IMR-90 (cell line): ENCODE data around the gene DEPDC5. TPM values are rescaled to one million over a fixed set of nuclear protein-coding genes. Genes with fewer than 3 reads are reported as not detected.

ENCODE experiments used
- ATAC-seq: fragments of 200-7000 bp; cut with Tn5 transposase; 2 replicates; pipeline ENCODE4 v1.9.1; 2020; ENCODE audit warnings: low read depth, mild to moderate bottlenecking, moderate library complexity
- BruUV-seq: library from RNA; stranded (reverse); fragments of 400-500 nt; replicated peaks from 2 replicates; lab custom pipeline; 2021; lab: Mats Ljungman, UMichigan
- CTCF ChIA-PET: fragments of 300-600 bp; formaldehyde crosslinking; extraction: SDS; loops from one replicate; lab custom pipeline; 2021; ENCODE audit warnings: antibody characterized with exemption; lab: Yijun Ruan, JAX
- POLR2A ChIA-PET: fragments of 300-600 bp; sonication (Branson Sonifier 250); formaldehyde crosslinking; loops from one replicate; lab custom pipeline; 2022; ENCODE audit warnings: antibody characterized with exemption; ENCODE audit not compliant: unreplicated experiment; lab: Charles Lee
- DNase-seq: peaks from one replicate; pipeline ENCODE4 v3.0.0; 2013
- H2AFZ ChIP-seq: replicated peaks from 2 replicates; pipeline ENCODE3; 2013; ENCODE audit warnings: low read length, mild to moderate bottlenecking; ENCODE audit not compliant: poor library complexity
- H2AK5ac ChIP-seq: 2 replicates; pipeline ENCODE4 v1.6.1; 2013; ENCODE audit warnings: low read depth, low read length, inconsistent platforms
- H2AK9ac ChIP-seq: replicated peaks from 2 replicates; pipeline ENCODE3; 2013; ENCODE audit warnings: mild to moderate bottlenecking, low read depth, low read length, moderate library complexity; ENCODE audit not compliant: poor library complexity
- H2BK120ac ChIP-seq: 2 replicates; pipeline ENCODE4 v1.6.1; 2013; ENCODE audit warnings: low read depth, low read length, inconsistent platforms
- H2BK15ac ChIP-seq: 3 replicates; pipeline ENCODE4 v1.6.1; 2013; ENCODE audit warnings: low read depth, low read length, inconsistent platforms
- H2BK20ac ChIP-seq: 2 replicates; pipeline ENCODE4 v1.6.1; 2013; ENCODE audit warnings: low read depth, mild to moderate bottlenecking, inconsistent platforms, low read length, moderate library complexity
- H2BK5ac ChIP-seq: 2 replicates; pipeline ENCODE4 v1.6.1; 2013; ENCODE audit warnings: mild to moderate bottlenecking, low read depth, low read length, inconsistent platforms; ENCODE audit not compliant: poor library complexity, severe bottlenecking
- H3K14ac ChIP-seq: replicated peaks from 2 replicates; pipeline ENCODE4 v1.6.1; 2013; ENCODE audit warnings: low read depth, low read length, inconsistent platforms
- H3K18ac ChIP-seq: 2 replicates; pipeline ENCODE4 v1.6.1; 2013; ENCODE audit warnings: low read depth, low read length, control low read depth
- H3K23ac ChIP-seq: 2 replicates; pipeline ENCODE4 v1.6.1; 2013; ENCODE audit warnings: low read depth, low read length, inconsistent platforms
- H3K27ac ChIP-seq: 2 replicates; pipeline ENCODE4 v1.5.1; 2013; ENCODE audit warnings: mild to moderate bottlenecking, control low read depth, low read length; ENCODE audit not compliant: insufficient read depth
- H3K27me3 ChIP-seq: 2 replicates; pipeline ENCODE4 v1.6.1; 2013; ENCODE audit warnings: low read length; ENCODE audit not compliant: control insufficient read depth, insufficient read depth
- H3K36me3 ChIP-seq: 2 replicates; pipeline ENCODE4 v1.6.1; 2013; ENCODE audit warnings: low read length, mixed read lengths; ENCODE audit not compliant: control insufficient read depth, insufficient read depth
- H3K4ac ChIP-seq: 2 replicates; pipeline ENCODE4 v1.6.1; 2013; ENCODE audit warnings: low read depth, low read length, inconsistent platforms
- H3K4me1 ChIP-seq: 2 replicates; pipeline ENCODE4 v1.6.1; 2013; ENCODE audit warnings: low read length, mixed read lengths; ENCODE audit not compliant: control insufficient read depth, insufficient read depth
- H3K4me2 ChIP-seq: 2 replicates; pipeline ENCODE4 v1.6.1; 2013; ENCODE audit warnings: low read depth, mild to moderate bottlenecking, control low read depth, low read length, moderate library complexity
- H3K4me3 ChIP-seq: 2 replicates; pipeline ENCODE4 v1.5.1; 2013; ENCODE audit warnings: low read depth, mild to moderate bottlenecking, control low read depth, low read length, moderate library complexity; ENCODE audit not compliant: insufficient read depth
- H3K56ac ChIP-seq: 2 replicates; pipeline ENCODE4 v1.6.1; 2013; ENCODE audit warnings: low read length, inconsistent platforms; ENCODE audit not compliant: insufficient read depth; ENCODE audit errors: extremely low read depth
- H3K79me1 ChIP-seq, 2 experiments: 2 replicates each; pipeline ENCODE4 v1.6.1; 2013; ENCODE audit warnings: low read length in 2 of 2, inconsistent platforms in 1 of 2, low read depth in 1 of 2
- H3K9ac ChIP-seq: 2 replicates; pipeline ENCODE4 v1.6.1; 2013; ENCODE audit warnings: low read depth, low read length, control low read depth
- H3K9me1 ChIP-seq: 2 replicates; pipeline ENCODE4 v1.6.1; 2013; ENCODE audit warnings: low read length, inconsistent platforms; ENCODE audit not compliant: insufficient read depth
- H3K9me3 ChIP-seq: 2 replicates; pipeline ENCODE4 v1.6.1; 2013; ENCODE audit warnings: low read length; ENCODE audit not compliant: control insufficient read depth, insufficient read depth
- H4K20me1 ChIP-seq: 2 replicates; pipeline ENCODE4 v1.6.1; 2013; ENCODE audit warnings: low read length, inconsistent platforms; ENCODE audit not compliant: insufficient read depth
- H4K5ac ChIP-seq: 2 replicates; pipeline ENCODE4 v1.6.1; 2013; ENCODE audit warnings: mild to moderate bottlenecking, low read depth, low read length, control low read depth
- H4K8ac ChIP-seq, 2 experiments: 2 replicates each; pipeline ENCODE4 v1.6.1; 2013; ENCODE audit warnings: low read depth in 2 of 2, low read length in 2 of 2, control low read depth in 1 of 2, inconsistent platforms in 1 of 2
- H4K91ac ChIP-seq: 2 replicates; pipeline ENCODE4 v1.6.1; 2013; ENCODE audit warnings: low read depth, low read length, inconsistent platforms; ENCODE audit not compliant: insufficient read depth
- CTCF ChIP-seq: conservative IDR thresholded peaks from 2 replicates; pipeline ENCODE4 v1.5.1; 2012; ENCODE audit warnings: mild to moderate bottlenecking, low read depth, low read length, improper control_type of control experiment
- SMC3 ChIP-seq: fragments of 150-350 bp; IDR thresholded peaks from 2 replicates; pipeline ENCODE4 v1.6.1; 2016; ENCODE audit warnings: low read depth, mild to moderate bottlenecking, antibody characterized with exemption, low read length, moderate library complexity
- WGBS, 2 experiments: methylation state at CpG; one replicate each; pipeline versions ENCODE4 v1.1.5 to v1.1.7; 2013; ENCODE audit warnings: missing lambda C conversion rate in 2 of 2; ENCODE audit not compliant: insufficient read length in 1 of 2; ENCODE audit errors: extremely low coverage in 2 of 2; 5-methylcytosine and 5-hydroxymethylcytosine counted together
- dilution Hi-C: fragments of 300-500 bp; cut with HindIII; formaldehyde crosslinking; loops from one replicate; pipeline ENCODE4 v1.14.3; 2018; ENCODE audit warnings: low sequenced_read_pairs; ENCODE audit not compliant: unreplicated experiment
- in situ Hi-C: fragments of 300-500 bp; cut with MboI; formaldehyde crosslinking; loops from 3 replicates; pipeline ENCODE4 v1.14.3; 2019; ENCODE audit warnings: low sequenced_read_pairs, inconsistent platforms, mixed read lengths
- intact Hi-C: fragments of 100-400 bp; cut with micrococcal nuclease; formaldehyde crosslinking; loops from 2 replicates; pipeline ENCODE4 v1.10.0; 2022
- polyA plus RNA-seq, 3 experiments: library from polyadenylated mRNA; depleted of rRNA; stranded (reverse); fragments of >200 nt; gene quantifications; 2 replicates each; pipeline ENCODE4 v1.2.3, GENCODE V29; 2012; ENCODE audit warnings: low replicate concordance in 1 of 3
- total RNA-seq: library from RNA; depleted of rRNA; stranded (reverse); fragments of >200 nt; gene quantifications from 2 replicates; pipeline ENCODE4 v1.2.3, GENCODE V29; 2012
- TF ChIP-seq, protein P1 (sequence below): fragments of 150-350 bp; IDR thresholded peaks from 2 replicates; pipeline ENCODE4 v1.6.1; 2017; ENCODE audit warnings: mild to moderate bottlenecking, antibody characterized with exemption, low read length, low read depth

DEPDC5 gene
- total and polyA plus RNA-seq, 2 of the 4 experiments (the other 2 are of a cell fraction): 6.6 to 12.9 TPM

DNA sequence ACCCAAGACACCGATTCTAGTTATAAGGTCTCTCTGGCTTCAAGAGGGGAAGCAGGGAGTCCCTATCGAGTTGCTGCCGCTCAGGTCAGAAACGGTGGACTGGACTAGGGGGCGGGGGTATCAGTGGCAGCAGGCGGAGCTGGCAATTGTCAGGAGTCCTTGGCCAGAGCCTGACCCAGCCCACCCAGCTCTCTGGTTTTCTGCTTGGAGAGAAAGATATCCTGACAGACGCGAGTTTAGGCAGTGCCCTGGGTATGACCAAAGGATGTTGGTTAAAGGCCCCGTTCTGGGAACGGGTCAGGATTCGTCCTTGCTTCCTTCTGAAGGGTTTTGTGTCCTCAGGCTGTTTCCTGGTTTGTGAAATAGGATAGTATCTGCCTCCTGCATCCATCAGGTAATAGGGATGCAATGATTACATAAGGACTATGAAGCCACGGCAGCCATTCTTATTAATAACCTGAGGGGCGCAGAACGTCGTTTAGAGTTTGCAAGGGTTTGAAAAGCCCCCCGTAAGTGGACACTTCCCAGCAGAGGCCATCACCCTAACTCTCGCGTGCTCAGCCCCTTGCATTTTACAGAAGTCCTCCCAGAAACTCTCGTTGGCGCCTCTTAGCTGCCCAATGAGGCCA is 700 bp upstream of the DEPDC5 start:
- H3K36me3 ChIP-seq: 0 out of 2 replicates have a peak, but pooled peaks cover 1% of the 10 kb centered on the region
- no peaks in the 10 kb centered on the region for H4K20me1 ChIP-seq
- peak overlapping the region; percentile 97 for H3K23ac ChIP-seq
- DNase-seq (no peak), ATAC-seq (peak; percentile 10)
- H3K9me1 ChIP-seq: peaks cover 9% of the 10 kb centered on the region
- H4K5ac ChIP-seq: peak overlapping the region; percentile 99
- no peaks in the 10 kb centered on the region for H3K27me3 ChIP-seq
- H3K14ac ChIP-seq: peak overlapping the region; percentile 100
- intact Hi-C loops: loop anchor here (5.0 kb wide), 3 partner anchors 91 to 199 kb away; partner anchors contain the start of gene PISD
- in situ Hi-C loops: loop anchor here (10.0 kb wide), 1 partner anchor 192 kb away; the partner anchor contains the start of gene YWHAH
- 0 out of 2 replicates have a peak overlapping the region, but pooled peaks have one; percentile 2 for H2BK20ac ChIP-seq
- H2AK5ac ChIP-seq: peak overlapping the region; percentile 84
- peak overlapping the region; percentile 53 for H2BK120ac ChIP-seq
- peak overlapping the region; percentile 80 for H2BK5ac ChIP-seq
- peak overlapping the region; percentile 96 for H3K4me2 ChIP-seq
- peaks cover 10% of the 10 kb centered on the region for H3K4me1 ChIP-seq
- dilution Hi-C loops: no loop called here
- H4K8ac ChIP-seq: peak overlapping the region; percentile 45 to 99
- peak overlapping the region; percentile 95 for H2AFZ ChIP-seq
- H3K79me1 ChIP-seq: peaks cover 25 to 47% of the 10 kb centered on the region in 2 experiments
- ChIA-PET CTCF (no interaction called here), POLR2A (no interaction called here)
- peak overlapping the region; percentile 92 for H3K56ac ChIP-seq
- peak overlapping the region; percentile 68 for H2AK9ac ChIP-seq
- BruUV-seq: no TSS peak
- WGBS, 2 experiments: 10% methylated on average over 6 of the region's 20 CpGs; no CpG with 5 or more reads in 1 of the 2 experiments
- no peaks in the 10 kb centered on the region for H3K9me3 ChIP-seq
- peak overlapping the region; percentile 98 for H3K4ac ChIP-seq
- H3K27ac ChIP-seq: peak overlapping the region; percentile 81
- no peak for TF ChIP-seq CTCF
- TF ChIP-seq SMC3: no peak
- TF ChIP-seq, protein P1, sequence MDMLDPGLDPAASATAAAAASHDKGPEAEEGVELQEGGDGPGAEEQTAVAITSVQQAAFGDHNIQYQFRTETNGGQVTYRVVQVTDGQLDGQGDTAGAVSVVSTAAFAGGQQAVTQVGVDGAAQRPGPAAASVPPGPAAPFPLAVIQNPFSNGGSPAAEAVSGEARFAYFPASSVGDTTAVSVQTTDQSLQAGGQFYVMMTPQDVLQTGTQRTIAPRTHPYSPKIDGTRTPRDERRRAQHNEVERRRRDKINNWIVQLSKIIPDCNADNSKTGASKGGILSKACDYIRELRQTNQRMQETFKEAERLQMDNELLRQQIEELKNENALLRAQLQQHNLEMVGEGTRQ: no peak
- peak overlapping the region; percentile 78 for H3K9ac ChIP-seq
- peak overlapping the region; percentile 48 for H3K4me3 ChIP-seq
- H2BK15ac ChIP-seq: no peak overlapping the region; the same call in 2 of the 3 replicates
- peak overlapping the region; percentile 88 for H4K91ac ChIP-seq
- H3K18ac ChIP-seq: peak overlapping the region; percentile 89
